Measurements from ENCODE around the gene CMTM8. TPM values are rescaled to one million over a fixed set of nuclear protein-coding genes. Genes with fewer than 3 reads are reported as not detected.

The CMTM8 gene
- total and polyA plus RNA-seq, 10 of the 15 experiments (the other 5 are each of a cell fraction or from before 2014, with no cell fraction given), result 0.11 to 0.23 TPM; not detected in 8

- TF ChIP-seq, protein P1, sequence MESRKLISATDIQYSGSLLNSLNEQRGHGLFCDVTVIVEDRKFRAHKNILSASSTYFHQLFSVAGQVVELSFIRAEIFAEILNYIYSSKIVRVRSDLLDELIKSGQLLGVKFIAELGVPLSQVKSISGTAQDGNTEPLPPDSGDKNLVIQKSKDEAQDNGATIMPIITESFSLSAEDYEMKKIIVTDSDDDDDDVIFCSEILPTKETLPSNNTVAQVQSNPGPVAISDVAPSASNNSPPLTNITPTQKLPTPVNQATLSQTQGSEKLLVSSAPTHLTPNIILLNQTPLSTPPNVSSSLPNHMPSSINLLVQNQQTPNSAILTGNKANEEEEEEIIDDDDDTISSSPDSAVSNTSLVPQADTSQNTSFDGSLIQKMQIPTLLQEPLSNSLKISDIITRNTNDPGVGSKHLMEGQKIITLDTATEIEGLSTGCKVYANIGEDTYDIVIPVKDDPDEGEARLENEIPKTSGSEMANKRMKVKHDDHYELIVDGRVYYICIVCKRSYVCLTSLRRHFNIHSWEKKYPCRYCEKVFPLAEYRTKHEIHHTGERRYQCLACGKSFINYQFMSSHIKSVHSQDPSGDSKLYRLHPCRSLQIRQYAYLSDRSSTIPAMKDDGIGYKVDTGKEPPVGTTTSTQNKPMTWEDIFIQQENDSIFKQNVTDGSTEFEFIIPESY (IDR thresholded peaks at IDR 0.05), result no peak
- TF ChIP-seq SKIL (IDR thresholded peaks at IDR 0.05; ENCODE audit: low read depth, poor library complexity, severe bottlenecking) (no peak), EP300 (IDR thresholded peaks at IDR 0.05; ENCODE audit: borderline replicate concordance in 1 of 2, control insufficient read depth in 1 of 2, low read depth in 2 of 2, low read length in 2 of 2) (no peak), POU2F2 (IDR thresholded peaks at IDR 0.05; ENCODE audit: borderline replicate concordance, low read depth, low read length) (no peak)
Observed at GRCh38 chr3:32216172-32216783, 22.2 kb upstream of the CMTM8 start (continued).

DNA sequence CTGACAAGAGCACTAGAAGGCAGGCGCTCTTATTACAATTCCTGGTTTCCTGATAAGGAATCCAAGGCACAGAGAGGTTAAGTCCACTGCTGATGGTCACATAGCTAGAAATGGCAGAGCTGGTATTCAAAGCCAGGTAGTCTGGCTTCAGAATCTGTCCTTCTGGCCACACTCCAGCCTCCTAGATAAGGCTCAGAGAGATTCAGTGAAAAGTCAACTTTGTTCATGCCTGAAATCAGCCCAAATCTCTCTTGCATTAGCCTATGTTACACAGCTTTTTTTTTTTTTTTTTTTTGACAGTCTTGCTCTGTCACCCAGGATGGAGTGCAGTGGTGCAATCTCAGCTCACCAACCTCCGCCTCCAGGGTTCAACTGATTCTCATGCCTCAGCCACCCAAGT lies 21.1 kb upstream of the CMTM8 start:
- no TSS peak for BruUV-seq (replicated peaks)
- SMC1A ChIA-PET (ENCODE audit: uncharacterized antibody, unreplicated experiment), result interaction anchor here (0.6 kb wide), 1 partner anchor 31 kb away, joined by 3 read pairs; no protein-coding TSS in a partner anchor
- in situ Hi-C loops (cut with MboI), result no loop called here
- RAD21 ChIA-PET (ENCODE audit: unreplicated experiment), result interaction anchor here (0.6 to 0.7 kb wide), 2 partner anchors 81 to 914 kb away, joined by 4 to 6 read pairs; no protein-coding TSS in a partner anchor
- H3K36me3 ChIP-seq (ENCODE audit: control insufficient read depth in 2 of 2, insufficient read depth in 2 of 2, low read length in 1 of 2), result no peaks in the 10 kb centered on the region
- TF ChIP-seq NKRF (conservative IDR thresholded peaks at IDR 0.05), result no peak
- no peak for DNase-seq (ENCODE audit: low read depth, low spot score)
- no peak overlapping the region for H3K27ac ChIP-seq (ENCODE audit: control insufficient read depth, insufficient read depth)
- no peak for FAIRE-seq
- 77% methylated on average over 2 of the region's 2 CpGs for WGBS (ENCODE audit: insufficient coverage, insufficient replicate concordance, low lambda C conversion rate, missing lambda C conversion rate)
- POLR2A ChIA-PET, result interaction anchor here (0.6 kb wide), 1 partner anchor 100 kb away, joined by 3 read pairs; no protein-coding TSS in a partner anchor
- H3K4me1 ChIP-seq (ENCODE audit: control insufficient read depth, insufficient read depth, low read length), result no peaks in the 10 kb centered on the region
- H2AFZ ChIP-seq (ENCODE audit: control insufficient read depth, low read depth, low read length), result no peak overlapping the region
- CTCF ChIA-PET, result no interaction called here
- H3K9ac ChIP-seq (ENCODE audit: control insufficient read depth, insufficient read depth, low read length), result no peak overlapping the region
- no peaks in the 10 kb centered on the region for H3K79me2 ChIP-seq (ENCODE audit: control insufficient read depth, insufficient read depth, low read length)
- no peak for ATAC-seq
- H3K27me3 ChIP-seq (replicated peaks in 1 of 2; ENCODE audit: control insufficient read depth in 2 of 2, insufficient read depth in 2 of 2, low read length in 1 of 2), result peaks cover 0 to 2% of the 10 kb centered on the region in 2 experiments; a peak in 2 of 4 replicates
- H4K20me1 ChIP-seq (ENCODE audit: control insufficient read depth, insufficient read depth), result no peaks in the 10 kb centered on the region
- no peak overlapping the region for H3K4me2 ChIP-seq (ENCODE audit: control insufficient read depth, insufficient read depth)
- H3K4me3 ChIP-seq, result no peak overlapping the region
- no peaks in the 10 kb centered on the region; the same call in 2 of the 3 replicates for H3K9me3 ChIP-seq (replicated peaks; ENCODE audit: control insufficient read depth, insufficient read depth, low read length)
- intact Hi-C loops (cut with micrococcal nuclease; ENCODE audit: unreplicated experiment), result no loop called here
